HT1080 (cell line): ENCODE results near the gene CLTCL1. TPM values are rescaled to one million over a fixed set of nuclear protein-coding genes. Genes with fewer than 3 reads are reported as not detected.

Experiments
- DNase-seq: peaks from one replicate; pipeline ENCODE4 v3.0.0-alpha.2; 2015; ENCODE audit warnings: low read depth
- total RNA-seq: library from RNA; depleted of rRNA; stranded (reverse); fragments of >200 nt; shearing (Covaris generic); gene quantifications from 2 replicates; pipeline ENCODE4 v1.2.3, GENCODE V29; 2014

Gene CLTCL1
- total RNA-seq, 1 experiment from 2014 or later, result 8.9 TPM

GRCh38 chr22:19151329-19152191 lies 140.0 kb downstream of the CLTCL1 start:
- no peak for DNase-seq

- no peak for DNase-seq
These were observed 140.8 kb downstream of the CLTCL1 start for GRCh38 chr22:19150482-19151328.

- no peak for DNase-seq
These were observed 141.5 kb downstream of the CLTCL1 start, which contains the start of gene GSC2 for GRCh38 chr22:19149991-19150390. Gene GSC2, minus strand, starts transcription at chr22:19150292. Its CDS starts 9 bp downstream, at chr22:19150283.

GRCh38 chr22:19149047-19149883 lies 142.3 kb downstream of the CLTCL1 start:
- DNase-seq, result no peak

- DNase-seq, result no peak
These were observed 143.0 kb downstream of the CLTCL1 start for GRCh38 chr22:19148417-19149046.

GRCh38 chr22:19147195-19147780 lies 144.2 kb downstream of the CLTCL1 start:
- no peak for DNase-seq

- no peak for DNase-seq
These were observed 145.1 kb downstream of the CLTCL1 start for GRCh38 chr22:19146215-19146968.

GRCh38 chr22:19143967-19144400 lies 147.5 kb downstream of the CLTCL1 start:
- DNase-seq, result no peak

GRCh38 chr22:19143212-19143611 lies 148.3 kb downstream of the CLTCL1 start:
- no peak for DNase-seq

GRCh38 chr22:19142394-19142793 lies 149.1 kb downstream of the CLTCL1 start:
- no peak for DNase-seq

- no peak for DNase-seq
These were observed 151.5 kb downstream of the CLTCL1 start for GRCh38 chr22:19139974-19140373.

GRCh38 chr22:19139001-19139356 lies 152.5 kb downstream of the CLTCL1 start:
- no peak for DNase-seq

- no peak for DNase-seq
These were observed 153.1 kb downstream of the CLTCL1 start for GRCh38 chr22:19138217-19139000.

GRCh38 chr22:19137384-19138216 lies 153.9 kb downstream of the CLTCL1 start:
- DNase-seq, result no peak

GRCh38 chr22:19136915-19137314 lies 154.6 kb downstream of the CLTCL1 start:
- DNase-seq, result no peak

- DNase-seq, result no peak
These were observed 156.6 kb downstream of the CLTCL1 start for GRCh38 chr22:19134874-19135273.

- no peak for DNase-seq
These were observed 157.2 kb downstream of the CLTCL1 start for GRCh38 chr22:19134176-19134831.
